BE2C (cell line): ENCODE measurements around the gene TYW5.
A peak's percentile ranks its signal among the peaks of the same experiment; 100 is the strongest.

Experiments used
- DNase-seq: peaks from one replicate; pipeline ENCODE4 v3.0.0-alpha.2; 2020
- H3K27me3 ChIP-seq: fragments of 250-450 bp; sonication (Bioruptor Pico); 2 replicates; pipeline ENCODE4 v1.5.1; 2020; ENCODE audit warnings: mild to moderate bottlenecking
- H3K36me3 ChIP-seq: fragments of 250-450 bp; sonication (Bioruptor Pico); 2 replicates; pipeline ENCODE4 v1.5.1; 2020; ENCODE audit warnings: mild to moderate bottlenecking
- H3K4me1 ChIP-seq: fragments of 250-450 bp; sonication (Bioruptor Pico); 2 replicates; pipeline ENCODE4 v1.5.1; 2020
- H3K4me3 ChIP-seq: 2 replicates; pipeline ENCODE4 v1.5.1; 2011; ENCODE audit warnings: low read depth, low read length
- H3K9me3 ChIP-seq: fragments of 250-450 bp; sonication (Bioruptor Pico); 2 replicates; pipeline ENCODE4 v1.5.1; 2020
- CTCF ChIP-seq: IDR thresholded peaks from 2 replicates; pipeline ENCODE4 v1.5.1; 2012; ENCODE audit warnings: mild to moderate bottlenecking, low read depth, low read length

Gene TYW5

GRCh38 chr2:199951023-199951422 lies 4.3 kb downstream of the TYW5 start:
- Histone ChIP-seq H3K27me3 (no peaks in the 10 kb centered on the region), H3K4me3 (no peak overlapping the region), H3K36me3 (peaks cover 17% of the 10 kb centered on the region)

GRCh38 chr2:199950396-199950795 lies 4.9 kb downstream of the TYW5 start:
- H3K27me3 ChIP-seq: no peaks in the 10 kb centered on the region
- H3K4me3 ChIP-seq: no peak overlapping the region
- no peak for DNase-seq
- no peak for TF ChIP-seq CTCF
- H3K4me1 ChIP-seq: no peaks in the 10 kb centered on the region
- peaks cover 17% of the 10 kb centered on the region for H3K36me3 ChIP-seq
- H3K9me3 ChIP-seq: no peaks in the 10 kb centered on the region

More at GRCh38 chr2:199951023-199951422, 4.3 kb downstream of the TYW5 start:
- TF ChIP-seq CTCF: no peak
- Histone ChIP-seq H3K4me1 (no peaks in the 10 kb centered on the region), H3K9me3 (no peaks in the 10 kb centered on the region)
- DNase-seq: no peak

GRCh38 chr2:199946836-199947235 lies 8.5 kb downstream of the TYW5 start:
- H3K36me3 ChIP-seq: peaks cover 21% of the 10 kb centered on the region
- H3K4me3 ChIP-seq: no peak overlapping the region
- TF ChIP-seq CTCF: no peak
- no peaks in the 10 kb centered on the region for H3K4me1 ChIP-seq
- no peaks in the 10 kb centered on the region for H3K9me3 ChIP-seq
- no peaks in the 10 kb centered on the region for H3K27me3 ChIP-seq
- no peak for DNase-seq

GRCh38 chr2:199946196-199946595 lies 9.1 kb downstream of the TYW5 start:
- TF ChIP-seq CTCF: no peak
- Histone ChIP-seq H3K4me3 (no peak overlapping the region), H3K36me3 (peaks cover 21% of the 10 kb centered on the region), H3K9me3 (no peaks in the 10 kb centered on the region), H3K27me3 (no peaks in the 10 kb centered on the region), H3K4me1 (no peaks in the 10 kb centered on the region)
- no peak for DNase-seq

GRCh38 chr2:199943373-199943772 lies 11.9 kb downstream of the TYW5 start:
- TF ChIP-seq CTCF: no peak
- H3K4me1 ChIP-seq: no peaks in the 10 kb centered on the region
- peaks cover 29% of the 10 kb centered on the region for H3K36me3 ChIP-seq
- no peaks in the 10 kb centered on the region for H3K27me3 ChIP-seq
- DNase-seq: no peak
- no peak overlapping the region for H3K4me3 ChIP-seq
- no peaks in the 10 kb centered on the region for H3K9me3 ChIP-seq

GRCh38 chr2:199940373-199940772 lies 14.9 kb downstream of the TYW5 start:
- peaks cover 18% of the 10 kb centered on the region for H3K36me3 ChIP-seq
- H3K9me3 ChIP-seq: no peaks in the 10 kb centered on the region
- H3K4me1 ChIP-seq: no peaks in the 10 kb centered on the region
- H3K4me3 ChIP-seq: no peak overlapping the region
- no peaks in the 10 kb centered on the region for H3K27me3 ChIP-seq
- DNase-seq: no peak
- TF ChIP-seq CTCF: peak; percentile 39
